Trophoblast cell (in vitro differentiated cells and primary cell): ENCODE results near the gene CBX8.

Experiments
- DNase-seq, 2 donors: peaks; one replicate each; pipeline ENCODE4 v3.0.0-alpha.2; 2016
- H2AFZ ChIP-seq: 2 replicates; pipeline ENCODE4 v1.6.1; 2013; ENCODE audit warnings: low read length, moderate library complexity, mild to moderate bottlenecking; ENCODE audit not compliant: insufficient read depth, poor library complexity
- H2AK5ac ChIP-seq: 2 replicates; pipeline ENCODE4 v1.6.1; 2013; ENCODE audit warnings: mild to moderate bottlenecking, low read length
- H2BK120ac ChIP-seq: 2 replicates; pipeline ENCODE4 v1.6.1; 2013; ENCODE audit warnings: low read length, mild to moderate bottlenecking, moderate library complexity; ENCODE audit not compliant: insufficient read depth, poor library complexity
- H2BK12ac ChIP-seq: 2 replicates; pipeline ENCODE4 v1.6.1; 2013; ENCODE audit warnings: mild to moderate bottlenecking, low read length, moderate library complexity
- H2BK5ac ChIP-seq: 2 replicates; pipeline ENCODE4 v1.6.1; 2013; ENCODE audit warnings: low read length, low read depth, moderate library complexity, mild to moderate bottlenecking; ENCODE audit not compliant: poor library complexity
- H3K14ac ChIP-seq: 2 replicates; pipeline ENCODE4 v1.6.1; 2013; ENCODE audit warnings: mild to moderate bottlenecking, low read length
- H3K18ac ChIP-seq: 2 replicates; pipeline ENCODE4 v1.6.1; 2013; ENCODE audit warnings: mild to moderate bottlenecking, low read length
- H3K23ac ChIP-seq: 2 replicates; pipeline ENCODE4 v1.6.1; 2013; ENCODE audit warnings: low read length
- H3K27ac ChIP-seq: 2 replicates; pipeline ENCODE4 v1.5.1; 2013; ENCODE audit warnings: low read depth, mild to moderate bottlenecking, inconsistent platforms, low read length, moderate library complexity
- H3K27me3 ChIP-seq: 2 replicates; pipeline ENCODE4 v1.6.1; 2013; ENCODE audit warnings: inconsistent platforms, mild to moderate bottlenecking, low read length, moderate library complexity; ENCODE audit not compliant: insufficient read depth
- H3K36me3 ChIP-seq, 2 experiments: 1 replicate in 1 of 2; 2 replicates in 1 of 2; pipeline ENCODE4 v1.6.1; 2013; ENCODE audit warnings: low read length in 2 of 2, mild to moderate bottlenecking in 2 of 2, moderate library complexity in 1 of 2; ENCODE audit not compliant: insufficient read depth in 2 of 2, control insufficient read depth in 1 of 2
- H3K4ac ChIP-seq: 2 replicates; pipeline ENCODE4 v1.6.1; 2013; ENCODE audit warnings: low read depth, mild to moderate bottlenecking, low read length, moderate library complexity
- H3K4me1 ChIP-seq, 2 experiments: 1 replicate in 1 of 2; 2 replicates in 1 of 2; pipeline ENCODE4 v1.6.1; 2013; ENCODE audit warnings: low read length in 2 of 2, mild to moderate bottlenecking in 2 of 2, moderate library complexity in 1 of 2; ENCODE audit not compliant: insufficient read depth in 2 of 2, control insufficient read depth in 1 of 2
- H3K4me2 ChIP-seq: 2 replicates; pipeline ENCODE4 v1.6.1; 2013; ENCODE audit warnings: inconsistent platforms, mild to moderate bottlenecking, low read length, moderate library complexity
- H3K4me3 ChIP-seq: 2 replicates; pipeline ENCODE4 v1.5.1; 2013; ENCODE audit warnings: mild to moderate bottlenecking, low read depth, low read length, inconsistent platforms
- H3K79me1 ChIP-seq: one replicate; pipeline ENCODE4 v1.6.1; 2013; ENCODE audit warnings: low read length
- H3K79me2 ChIP-seq: 2 replicates; pipeline ENCODE4 v1.6.1; 2013; ENCODE audit warnings: low read length, mild to moderate bottlenecking; ENCODE audit not compliant: control insufficient read depth, insufficient read depth, poor library complexity
- H3K9ac ChIP-seq: 2 replicates; pipeline ENCODE4 v1.6.1; 2013; ENCODE audit warnings: mild to moderate bottlenecking, low read length
- H3K9me3 ChIP-seq: 2 replicates; pipeline ENCODE4 v1.6.1; 2013; ENCODE audit warnings: low read depth, mild to moderate bottlenecking, control low read depth, inconsistent platforms, low read length; ENCODE audit not compliant: insufficient read depth
- H4K12ac ChIP-seq: 2 replicates; pipeline ENCODE4 v1.6.1; 2013; ENCODE audit warnings: low read depth, mild to moderate bottlenecking, low read length, moderate library complexity
- H4K8ac ChIP-seq: 2 replicates; pipeline ENCODE4 v1.6.1; 2013; ENCODE audit warnings: low read depth, mild to moderate bottlenecking, low read length, moderate library complexity
- H4K91ac ChIP-seq: one replicate; pipeline ENCODE4 v1.6.1; 2013; ENCODE audit warnings: low read depth, mild to moderate bottlenecking, low read length, moderate library complexity
- WGBS: extraction: QIAGEN DNeasy Blood & Tissue Kit; methylation state at CpG from one replicate; pipeline ENCODE4 v1.1.7; 2013; ENCODE audit warnings: missing lambda C conversion rate; ENCODE audit not compliant: insufficient read length, insufficient coverage; ENCODE audit errors: extremely low coverage; 5-methylcytosine and 5-hydroxymethylcytosine counted together

The CBX8 gene

GRCh38 chr17:79794659-79795511 lies 2.0 kb downstream of the CBX8 start:
- H2BK5ac ChIP-seq, result no peak overlapping the region
- no peak overlapping the region for H3K23ac ChIP-seq
- peaks cover 18 to 24% of the 10 kb centered on the region in 2 experiments for H3K4me1 ChIP-seq
- H3K27ac ChIP-seq, result no peak overlapping the region
- H3K4ac ChIP-seq, result no peak overlapping the region
- H2AFZ ChIP-seq, result no peak overlapping the region
- peaks cover 10% of the 10 kb centered on the region for H3K79me1 ChIP-seq
- H3K9ac ChIP-seq, result no peak overlapping the region
- WGBS, result no CpG with 5 or more reads among the region's 47 CpGs
- H4K12ac ChIP-seq, result no peak overlapping the region
- peaks cover 78% of the 10 kb centered on the region for H3K27me3 ChIP-seq
- no peak overlapping the region for H2BK12ac ChIP-seq
- no peak overlapping the region for H3K14ac ChIP-seq
- no peak overlapping the region for H3K4me3 ChIP-seq
- H3K9me3 ChIP-seq, result peaks cover 12% of the 10 kb centered on the region
- H3K4me2 ChIP-seq, result no peak overlapping the region
- peaks cover 3% of the 10 kb centered on the region for H3K79me2 ChIP-seq
- peaks cover 0 to 6% of the 10 kb centered on the region in 2 experiments for H3K36me3 ChIP-seq
- no peak overlapping the region for H2AK5ac ChIP-seq
- no peak overlapping the region for H3K18ac ChIP-seq
- no peak overlapping the region for H4K8ac ChIP-seq
- H4K91ac ChIP-seq, result no peak overlapping the region
- no peak for DNase-seq
- H2BK120ac ChIP-seq, result no peak overlapping the region

DNA sequence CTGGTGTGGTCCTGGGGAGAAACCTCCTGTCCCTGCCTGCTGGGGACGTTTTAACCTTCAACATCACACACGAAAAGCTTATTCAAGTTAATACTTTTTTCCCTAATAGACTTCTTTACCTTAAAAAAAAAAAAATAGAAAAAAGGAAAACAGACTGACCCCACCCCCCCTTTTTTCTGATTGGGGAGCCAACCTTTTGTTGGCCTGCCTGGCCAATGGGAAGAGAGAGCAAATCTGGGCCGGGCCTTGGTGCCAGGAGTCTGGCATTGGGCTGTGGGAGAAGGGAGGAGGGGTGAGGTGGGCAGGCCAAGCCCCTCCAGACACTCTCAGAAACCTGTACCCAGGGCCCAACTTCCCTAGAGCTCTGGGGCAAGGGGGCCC lies 3.0 kb downstream of the CBX8 start:
- Histone ChIP-seq H3K4me1 (peaks cover 18 to 27% of the 10 kb centered on the region in 2 experiments), H3K9ac (no peak overlapping the region), H4K8ac (no peak overlapping the region), H4K12ac (no peak overlapping the region), H3K18ac (no peak overlapping the region), H3K4me2 (peak overlapping the region; percentile 48), H3K23ac (no peak overlapping the region), H3K14ac (no peak overlapping the region), H3K27me3 (peaks cover 78% of the 10 kb centered on the region), H2AK5ac (no peak overlapping the region), H2AFZ (no peak overlapping the region), H3K79me1 (peaks cover 10% of the 10 kb centered on the region), H3K4me3 (no peak overlapping the region), H2BK12ac (no peak overlapping the region), H3K9me3 (peaks cover 10% of the 10 kb centered on the region), H3K36me3 (peaks cover 0 to 6% of the 10 kb centered on the region in 2 experiments), H3K4ac (no peak overlapping the region), H3K79me2 (peaks cover 3% of the 10 kb centered on the region), H3K27ac (no peak overlapping the region), H2BK5ac (no peak overlapping the region), H4K91ac (no peak overlapping the region), H2BK120ac (no peak overlapping the region)
- WGBS, result no CpG with 5 or more reads among the region's 3 CpGs
- DNase-seq, result no peak

DNA sequence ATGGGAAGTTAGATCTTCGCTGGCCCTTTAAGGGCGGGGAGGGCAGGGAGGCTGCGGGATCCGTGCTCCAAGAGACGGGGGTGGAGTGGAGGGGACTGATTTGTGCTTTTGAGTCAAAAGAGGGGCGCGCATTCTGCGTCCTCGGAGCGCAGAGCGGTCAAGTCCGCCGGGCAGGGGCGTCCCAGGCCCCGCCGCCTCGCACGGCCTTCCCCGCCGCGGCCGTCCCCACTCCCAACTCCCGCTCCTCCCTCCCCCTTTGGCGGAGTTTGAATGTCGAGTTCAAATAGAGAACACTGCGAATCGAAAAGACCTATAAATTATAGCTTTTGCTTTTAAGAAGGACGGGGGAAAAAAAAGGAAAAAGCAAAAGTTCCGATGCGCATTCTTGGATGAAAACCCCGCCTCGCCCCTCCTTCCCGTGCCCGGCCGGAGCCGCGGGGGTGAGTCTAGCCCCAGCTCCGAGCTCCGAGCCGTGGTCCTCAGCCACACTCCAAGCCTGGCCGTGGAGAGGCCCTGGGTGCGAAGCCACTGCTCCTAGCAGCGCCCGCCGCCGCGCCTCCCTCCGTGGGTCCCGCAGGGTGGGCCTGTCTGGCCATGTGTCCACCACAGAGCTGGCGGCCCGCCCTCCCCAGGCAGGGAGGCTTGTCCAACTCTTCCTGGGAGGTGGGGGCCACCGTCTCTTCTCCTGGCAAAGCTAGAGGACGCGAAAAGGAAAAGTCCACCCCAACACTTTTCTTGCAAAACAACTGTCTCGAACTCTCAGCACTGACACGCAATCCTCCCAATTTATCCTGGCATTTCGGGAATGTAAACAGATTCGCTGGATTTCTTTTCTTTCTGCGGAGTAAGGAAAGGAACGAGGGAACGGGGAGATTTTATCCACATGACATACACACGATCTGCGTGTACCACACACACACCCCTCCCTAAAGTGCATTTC lies 3.6 kb downstream of the CBX8 start:
- Histone ChIP-seq H2AFZ (peak overlapping the region; percentile 69), H3K4me2 (peak overlapping the region; percentile 48), H3K4me3 (no peak overlapping the region), H3K27me3 (peaks cover 76% of the 10 kb centered on the region), H3K9me3 (peaks cover 10% of the 10 kb centered on the region), H2AK5ac (no peak overlapping the region), H2BK120ac (no peak overlapping the region), H2BK5ac (no peak overlapping the region), H3K14ac (peak overlapping the region; percentile 20), H3K79me1 (peaks cover 10% of the 10 kb centered on the region), H3K79me2 (peaks cover 3% of the 10 kb centered on the region), H3K18ac (peak overlapping the region; percentile 33), H3K36me3 (peaks cover 0 to 6% of the 10 kb centered on the region in 2 experiments), H4K8ac (peak overlapping the region; percentile 29), H3K27ac (no peak overlapping the region), H3K23ac (no peak overlapping the region), H4K91ac (no peak overlapping the region), H3K4me1 (peaks cover 16 to 21% of the 10 kb centered on the region in 2 experiments), H4K12ac (no peak overlapping the region), H3K9ac (no peak overlapping the region), H3K4ac (no peak overlapping the region), H2BK12ac (peak overlapping the region; percentile 34)
- peak in 1 of 2 donors; percentile 65 for DNase-seq
- no CpG with 5 or more reads among the region's 63 CpGs for WGBS

DNA sequence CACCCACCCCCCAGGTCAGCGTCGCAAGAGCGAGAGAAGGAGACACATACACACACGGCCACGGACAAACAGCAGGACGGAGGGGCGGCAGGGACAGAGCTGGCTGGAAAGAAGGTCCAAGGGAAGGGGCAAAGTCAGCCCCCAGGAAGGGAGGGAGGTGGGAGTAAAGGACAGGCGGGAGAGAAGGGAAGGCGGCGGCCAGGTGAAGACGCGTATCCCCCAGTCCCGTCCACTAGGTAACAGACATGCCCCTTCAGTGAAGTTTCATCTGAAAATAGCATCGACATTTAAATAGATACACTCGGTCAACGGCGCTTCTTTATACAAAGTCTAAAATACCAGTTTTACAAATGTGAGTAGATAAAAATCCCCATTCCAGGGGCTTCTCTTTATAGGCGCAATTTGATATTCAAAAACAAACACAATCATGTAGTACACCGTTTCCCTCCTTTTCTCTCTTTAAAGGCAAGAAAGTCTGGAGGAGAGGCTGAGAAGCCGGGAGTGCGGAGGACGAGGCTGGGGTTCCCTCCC lies 4.5 kb downstream of the CBX8 start:
- H2BK120ac ChIP-seq, result no peak overlapping the region
- H3K27me3 ChIP-seq, result peaks cover 70% of the 10 kb centered on the region
- WGBS, result no CpG with 5 or more reads among the region's 22 CpGs
- H3K79me1 ChIP-seq, result peaks cover 9% of the 10 kb centered on the region
- H3K79me2 ChIP-seq, result peaks cover 3% of the 10 kb centered on the region
- peaks cover 10% of the 10 kb centered on the region for H3K9me3 ChIP-seq
- H2BK5ac ChIP-seq, result no peak overlapping the region
- no peak overlapping the region for H3K9ac ChIP-seq
- H2AK5ac ChIP-seq, result no peak overlapping the region
- H4K12ac ChIP-seq, result no peak overlapping the region
- H3K18ac ChIP-seq, result no peak overlapping the region
- H3K4me1 ChIP-seq, result peaks cover 9 to 15% of the 10 kb centered on the region in 2 experiments
- H3K27ac ChIP-seq, result no peak overlapping the region
- no peak overlapping the region for H3K4me3 ChIP-seq
- H3K23ac ChIP-seq, result no peak overlapping the region
- H3K36me3 ChIP-seq, result peaks cover 0 to 6% of the 10 kb centered on the region in 2 experiments
- no peak overlapping the region for H4K8ac ChIP-seq
- no peak overlapping the region for H3K4ac ChIP-seq
- DNase-seq, result no peak
- H2BK12ac ChIP-seq, result no peak overlapping the region
- H3K14ac ChIP-seq, result no peak overlapping the region
- no peak overlapping the region for H3K4me2 ChIP-seq
- H2AFZ ChIP-seq, result no peak overlapping the region
- no peak overlapping the region for H4K91ac ChIP-seq
